ENCODE data around the gene FOXL1. TPM values are rescaled to one million over a fixed set of nuclear protein-coding genes. Genes with fewer than 3 reads are reported as not detected.

Gene FOXL1
- total RNA-seq, 4 donors from 2014 or later = under 0.01 to 3.2 (median 0.76) TPM; not detected in 1

- Histone ChIP-seq H3K36me3 (no peaks in the 10 kb centered on the region), H3K9me3 (no peaks in the 10 kb centered on the region), H3K4me3 (no peak overlapping the region), H3K27ac (no peak overlapping the region), H3K27me3 (peaks cover 0 to 33% of the 10 kb centered on the region in 2 donors), H3K4me1 (no peaks in the 10 kb centered on the region)
- TF ChIP-seq CTCF (IDR thresholded peaks at IDR 0.05) (no peak), POLR2A (IDR thresholded peaks at IDR 0.05) (no peak)
- intact Hi-C loops (cut with DNase I; ENCODE audit: low total_unique reads) = no loop called here
- no peak for DNase-seq
Observed at GRCh38 chr16:86577314-86577971, 906 bp upstream of the FOXL1 start.

- no peaks in the 10 kb centered on the region for H3K4me1 ChIP-seq
- no peak overlapping the region for H3K4me3 ChIP-seq
- DNase-seq = no peak
- H3K27ac ChIP-seq = peak overlapping the region in 1 of 2 donors; percentile 42
- peaks cover 0 to 35% of the 10 kb centered on the region in 2 donors for H3K27me3 ChIP-seq
- H3K36me3 ChIP-seq = no peaks in the 10 kb centered on the region
- no peaks in the 10 kb centered on the region for H3K9me3 ChIP-seq
- intact Hi-C loops (cut with DNase I; ENCODE audit: low total_unique reads) = no loop called here
- TF ChIP-seq CTCF (IDR thresholded peaks at IDR 0.05) = no peak
- TF ChIP-seq POLR2A (IDR thresholded peaks at IDR 0.05) = no peak
Observed at GRCh38 chr16:86578611-86579267, 390 bp downstream of the FOXL1 start.

GRCh38 chr16:86579268-86580062 lies 1.1 kb downstream of the FOXL1 start:
- no peaks in the 10 kb centered on the region for H3K36me3 ChIP-seq
- no peak overlapping the region for H3K4me3 ChIP-seq
- peak overlapping the region in 1 of 2 donors; percentile 42 for H3K27ac ChIP-seq
- H3K9me3 ChIP-seq = no peaks in the 10 kb centered on the region
- intact Hi-C loops (cut with DNase I; ENCODE audit: low total_unique reads) = no loop called here
- H3K27me3 ChIP-seq = peaks cover 0 to 35% of the 10 kb centered on the region in 2 donors
- no peaks in the 10 kb centered on the region for H3K4me1 ChIP-seq
- no peak for DNase-seq
- no peak for TF ChIP-seq CTCF (IDR thresholded peaks at IDR 0.05)
- TF ChIP-seq POLR2A (IDR thresholded peaks at IDR 0.05) = no peak

- Histone ChIP-seq H3K27me3 (peaks cover 0 to 34% of the 10 kb centered on the region in 2 donors), H3K27ac (no peak overlapping the region), H3K4me1 (no peaks in the 10 kb centered on the region), H3K36me3 (no peaks in the 10 kb centered on the region), H3K4me3 (no peak overlapping the region), H3K9me3 (no peaks in the 10 kb centered on the region)
- intact Hi-C loops (cut with DNase I; ENCODE audit: low total_unique reads) = no loop called here
- DNase-seq = no peak
- TF ChIP-seq POLR2A (IDR thresholded peaks at IDR 0.05) (no peak), CTCF (IDR thresholded peaks at IDR 0.05) (no peak)
Observed at GRCh38 chr16:86580063-86580790, 1.9 kb downstream of the FOXL1 start.

Measured in uterus (tissue), 4 donors.